Measurements from ENCODE around the gene OR5M11.
"Not testable (repeated sequence)": the region's sequence is repeated elsewhere in the genome, so short reads cannot be mapped to it uniquely, and the experiment has no call there.

The OR5M11 gene

GRCh38 chr11:56543157-56543556 lies at the start of gene OR5M11:
Gene OR5M11, minus strand, starts transcription at chr11:56543257. Its CDS starts 0 bp downstream, at chr11:56543257.
- no peak within 1 kb of the TSS for H3K27ac ChIP-seq
- no peak for TF ChIP-seq ZFX (IDR thresholded peaks at IDR 0.05)
- no peak for TF ChIP-seq CTCF (conservative IDR thresholded peaks at IDR 0.05)

- H3K27ac ChIP-seq: not testable (repeated sequence)
Observed at GRCh38 chr11:56592088-56592717, 49.1 kb upstream of the OR5M11 start.

- H3K27ac ChIP-seq: no peak within 1 kb of the TSS
- TF ChIP-seq ZFX (IDR thresholded peaks at IDR 0.05) (no peak), CTCF (conservative IDR thresholded peaks at IDR 0.05) (no peak)
Observed at GRCh38 chr11:56577621-56578020, 34.6 kb upstream of the OR5M11 start, which contains the start of gene OR5M10. Gene OR5M10, minus strand, starts transcription at chr11:56577721. Its CDS starts 0 bp downstream, at chr11:56577721.

- TF ChIP-seq CTCF (conservative IDR thresholded peaks at IDR 0.05) (no peak), ZFX (IDR thresholded peaks at IDR 0.05) (no peak)
- H3K27ac ChIP-seq: no peak overlapping the region
Observed at GRCh38 chr11:56558574-56558973, 15.5 kb upstream of the OR5M11 start.

GRCh38 chr11:56554691-56555090 lies 11.6 kb upstream of the OR5M11 start:
- H3K27ac ChIP-seq: not testable (repeated sequence)

GRCh38 chr11:56545531-56545930 lies 2.5 kb upstream of the OR5M11 start:
- peak overlapping the region; percentile 80 for H3K27ac ChIP-seq
- TF ChIP-seq ZFX (IDR thresholded peaks at IDR 0.05): no peak
- TF ChIP-seq CTCF (conservative IDR thresholded peaks at IDR 0.05): no peak

GRCh38 chr11:56543739-56544138 lies 682 bp upstream of the OR5M11 start:
- no peak overlapping the region for H3K27ac ChIP-seq
- no peak for TF ChIP-seq ZFX (IDR thresholded peaks at IDR 0.05)
- no peak for TF ChIP-seq CTCF (conservative IDR thresholded peaks at IDR 0.05)

GRCh38 chr11:56533054-56533740 lies 9.9 kb downstream of the OR5M11 start:
- TF ChIP-seq ZFX (IDR thresholded peaks at IDR 0.05) (no peak), CTCF (conservative IDR thresholded peaks at IDR 0.05) (no peak)
- H3K27ac ChIP-seq: peak overlapping the region; percentile 32; the same call in 1 of the 2 replicates
